Activated effector memory CD4-positive, alpha-beta T cell treated with Interleukin-2 at 50 U/mL for 16 hours (primary cell): ENCODE measurements around the gene DGAT2.

Source experiments
- DNase-seq: peaks from one replicate; pipeline ENCODE4 v3.0.0-alpha.2; 2020

DGAT2 gene

DNA sequence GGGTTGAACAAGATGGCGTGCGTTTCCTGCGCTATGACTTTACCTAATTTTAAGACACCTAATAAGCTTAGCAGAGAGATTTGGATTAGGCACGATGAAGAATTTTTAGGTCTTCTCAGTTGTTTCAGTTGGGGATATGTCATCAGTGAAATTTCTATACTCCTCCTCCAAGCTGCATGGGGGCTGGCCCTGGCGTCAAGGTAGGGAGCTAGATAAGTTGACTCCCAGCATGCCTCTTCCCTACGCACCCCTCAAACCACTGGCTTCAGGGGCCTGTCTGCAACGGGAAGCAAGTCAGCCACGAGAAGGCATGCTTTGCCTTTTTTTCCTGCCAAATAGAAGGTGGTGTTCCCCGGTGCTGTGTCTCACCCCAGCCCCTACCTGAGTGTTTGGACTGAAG, 13.3 kb downstream of the DGAT2 start:
- no peak for DNase-seq

DNA sequence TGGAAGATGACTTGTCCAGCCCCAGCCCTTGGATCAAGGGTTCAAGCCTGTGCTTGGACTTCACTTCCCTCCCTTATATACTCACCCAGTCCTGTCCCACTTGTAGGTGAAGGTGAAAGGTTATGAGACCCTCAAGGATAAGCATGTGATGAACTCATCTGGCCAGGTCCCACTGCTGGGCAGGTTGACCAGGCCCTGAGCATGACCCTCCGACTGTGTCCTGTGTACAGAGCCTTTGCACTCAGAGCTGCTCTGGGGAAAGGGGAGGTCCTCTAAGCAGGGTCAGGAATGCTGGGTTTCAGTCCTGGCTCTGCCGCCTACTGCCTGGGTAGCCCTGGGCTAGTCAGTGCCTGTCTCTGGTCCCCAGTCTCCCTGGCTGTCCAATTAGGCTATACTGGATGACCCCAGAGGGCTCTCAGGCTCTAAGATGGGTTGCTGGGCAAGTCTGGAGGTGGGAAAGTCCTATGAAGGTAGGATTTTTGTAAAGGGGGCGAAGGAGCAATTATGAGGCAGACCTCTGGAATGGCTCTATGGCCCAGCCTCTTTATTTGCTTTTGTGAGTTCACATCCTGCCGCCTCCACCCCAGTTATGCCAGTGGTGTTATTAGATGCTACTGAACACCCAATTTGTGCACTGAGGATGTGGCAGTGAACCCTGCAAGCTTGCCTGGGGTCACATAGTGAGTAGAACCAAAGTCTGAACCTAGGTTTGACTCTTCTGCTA, 14.1 kb downstream of the DGAT2 start:
- no peak for DNase-seq

DNA sequence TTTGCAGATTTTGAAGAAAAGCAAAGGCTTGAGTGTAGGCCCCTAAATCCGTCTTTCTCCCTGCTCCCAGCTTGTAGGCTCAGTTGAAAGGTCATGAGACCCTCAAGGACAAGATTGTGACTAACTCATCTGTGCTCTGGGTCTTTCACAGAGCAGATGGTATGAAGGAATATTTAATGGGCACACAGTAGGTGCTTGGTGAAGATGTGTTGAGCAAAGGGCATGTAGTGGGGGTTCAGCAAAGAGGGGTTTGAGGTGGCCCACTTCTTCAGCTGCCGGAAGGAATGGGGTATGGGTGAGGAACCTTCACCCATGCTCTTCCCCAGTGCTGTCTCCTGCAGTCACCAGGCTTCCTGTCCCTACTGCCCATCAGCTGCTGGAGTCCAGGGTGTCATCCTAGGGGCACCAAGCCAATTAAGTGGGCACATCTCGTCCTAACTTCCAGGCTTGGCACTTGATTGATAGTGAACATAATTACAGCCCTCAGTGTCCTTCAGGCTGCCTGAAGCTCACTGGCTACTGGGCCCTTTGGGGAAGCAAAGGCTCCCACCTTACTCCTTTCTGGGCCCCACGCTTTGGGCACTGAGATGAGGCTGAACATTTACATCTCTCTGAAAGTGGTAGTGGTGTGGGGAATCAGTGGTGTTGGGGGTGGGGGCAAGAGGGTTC, 15.0 kb downstream of the DGAT2 start:
- DNase-seq, result no peak

DNA sequence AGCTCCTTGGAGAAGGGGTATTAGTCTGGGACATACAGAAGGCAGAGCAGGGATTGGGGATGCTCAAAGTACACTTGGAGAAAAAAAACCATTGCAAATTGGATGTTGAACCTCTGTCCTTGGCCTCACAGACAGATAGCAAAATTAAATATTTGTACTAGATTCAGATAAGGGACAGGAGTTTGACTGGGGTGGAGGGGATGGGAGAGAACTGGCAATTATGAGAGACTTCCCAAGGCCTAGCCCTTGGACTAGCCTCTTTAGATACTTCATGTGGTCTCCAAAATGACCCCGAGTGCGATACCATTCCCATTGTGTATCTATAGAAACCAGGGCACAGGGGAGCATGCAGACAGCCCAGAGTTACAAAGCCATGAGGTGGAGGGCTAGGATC, 15.5 kb downstream of the DGAT2 start:
- DNase-seq, result no peak

DNA sequence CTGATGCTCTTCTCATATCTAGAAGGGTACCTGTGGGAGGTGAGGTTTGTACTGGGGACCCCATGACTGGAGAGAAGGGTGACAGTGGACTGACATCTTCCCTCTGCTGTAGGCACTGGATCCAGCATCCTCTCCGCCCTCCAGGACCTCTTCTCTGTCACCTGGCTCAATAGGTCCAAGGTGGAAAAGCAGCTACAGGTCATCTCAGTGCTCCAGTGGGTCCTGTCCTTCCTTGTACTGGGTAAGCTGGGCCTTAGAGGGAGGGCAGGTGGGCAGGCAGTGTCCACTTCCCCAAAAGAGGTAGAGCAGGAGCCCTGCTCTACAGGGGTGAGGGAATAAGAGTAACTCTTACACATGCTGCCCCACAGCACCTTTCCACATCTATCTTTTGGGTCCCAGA, 15.9 kb downstream of the DGAT2 start:
- DNase-seq, result no peak

DNA sequence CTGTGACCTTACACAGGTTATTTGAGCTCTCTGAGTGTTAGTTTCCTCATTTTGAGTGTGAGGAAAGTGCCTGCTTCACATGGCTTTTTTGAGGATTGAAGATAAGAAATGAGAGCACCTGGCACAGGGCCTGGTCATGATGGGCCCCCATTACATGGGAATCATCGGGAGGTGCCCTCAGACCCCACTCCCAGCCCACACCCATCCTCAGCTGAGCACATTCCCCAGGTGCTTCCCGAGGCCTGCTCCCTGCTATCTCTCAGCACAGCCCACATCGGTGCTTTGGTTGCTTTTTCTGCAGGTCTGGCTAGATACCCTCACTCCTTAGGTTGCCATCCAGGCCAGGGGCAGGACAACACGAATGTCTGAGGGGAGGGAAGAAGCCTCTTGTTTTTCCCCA, 16.6 kb downstream of the DGAT2 start:
- no peak for DNase-seq

DNA sequence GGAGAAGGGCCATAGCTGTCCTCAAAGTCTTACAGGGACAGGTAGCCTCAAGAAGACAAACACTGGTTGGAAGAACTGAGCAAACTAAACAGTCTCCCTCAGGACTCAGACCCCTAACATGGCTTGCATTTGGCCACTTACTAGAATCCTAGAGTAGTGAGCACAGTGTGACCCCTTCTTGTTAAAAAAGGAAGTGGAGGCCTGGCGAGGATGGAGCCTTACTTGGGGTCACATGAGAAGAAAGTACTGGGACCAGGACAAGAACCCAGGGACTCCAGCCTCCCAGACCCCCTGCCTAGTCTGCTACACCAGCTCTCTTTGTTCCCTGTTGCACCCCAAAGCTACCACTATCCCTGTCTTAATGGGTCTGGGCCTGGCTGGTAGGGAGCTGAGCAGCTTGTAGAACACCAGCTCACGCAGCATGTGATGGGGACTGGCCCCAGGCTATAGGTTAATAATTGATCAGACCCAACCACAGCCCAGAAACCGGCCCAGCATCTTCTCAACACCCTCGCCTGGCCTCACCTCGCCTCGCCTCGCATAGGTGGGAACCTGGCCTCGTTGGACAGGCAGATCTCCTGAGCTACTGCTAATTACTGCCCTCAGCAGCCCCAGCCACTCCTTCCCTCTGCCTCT, 17.6 kb downstream of the DGAT2 start:
- no peak for DNase-seq

DNA sequence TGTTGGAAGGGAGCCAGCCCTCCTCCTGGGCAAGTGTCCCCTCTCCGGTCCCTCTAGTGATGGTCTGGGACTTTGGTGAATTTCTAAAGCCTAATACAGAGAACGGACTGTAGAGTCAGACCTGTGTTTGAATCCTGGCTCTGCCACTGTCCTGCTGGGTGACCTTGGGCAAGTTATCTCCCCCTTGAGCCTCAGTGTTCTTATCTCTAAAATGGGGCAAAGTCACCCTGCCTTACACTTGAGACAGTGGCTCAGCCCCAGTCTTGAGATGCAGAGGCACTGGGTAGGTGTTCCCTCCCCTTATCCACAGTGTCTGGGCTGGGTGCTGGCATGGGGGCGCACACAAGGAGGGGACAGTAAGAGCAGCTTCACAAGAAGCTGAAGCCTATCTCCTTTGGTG, 20.9 kb downstream of the DGAT2 start:
- no peak for DNase-seq

DNA sequence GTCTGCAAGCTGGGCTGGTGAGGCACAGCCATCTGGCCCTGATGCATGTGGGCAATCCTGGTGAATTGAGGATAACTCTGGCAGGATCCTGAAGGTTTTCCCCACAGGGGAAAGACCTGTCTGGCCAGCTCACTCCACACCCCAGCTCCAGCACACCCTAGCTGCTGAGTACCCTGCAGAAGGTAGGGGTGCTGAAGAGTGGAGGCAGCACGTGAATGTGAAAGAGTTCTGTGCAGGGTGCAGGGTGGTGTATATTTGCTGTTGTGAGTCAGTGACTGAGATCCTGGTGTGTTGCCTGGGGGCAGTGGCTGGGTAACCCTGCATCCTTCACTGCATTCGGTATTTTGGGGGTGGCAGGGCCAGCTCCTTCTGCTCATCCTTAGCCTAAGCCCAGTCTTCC, 22.4 kb downstream of the DGAT2 start:
- no peak for DNase-seq

DNA sequence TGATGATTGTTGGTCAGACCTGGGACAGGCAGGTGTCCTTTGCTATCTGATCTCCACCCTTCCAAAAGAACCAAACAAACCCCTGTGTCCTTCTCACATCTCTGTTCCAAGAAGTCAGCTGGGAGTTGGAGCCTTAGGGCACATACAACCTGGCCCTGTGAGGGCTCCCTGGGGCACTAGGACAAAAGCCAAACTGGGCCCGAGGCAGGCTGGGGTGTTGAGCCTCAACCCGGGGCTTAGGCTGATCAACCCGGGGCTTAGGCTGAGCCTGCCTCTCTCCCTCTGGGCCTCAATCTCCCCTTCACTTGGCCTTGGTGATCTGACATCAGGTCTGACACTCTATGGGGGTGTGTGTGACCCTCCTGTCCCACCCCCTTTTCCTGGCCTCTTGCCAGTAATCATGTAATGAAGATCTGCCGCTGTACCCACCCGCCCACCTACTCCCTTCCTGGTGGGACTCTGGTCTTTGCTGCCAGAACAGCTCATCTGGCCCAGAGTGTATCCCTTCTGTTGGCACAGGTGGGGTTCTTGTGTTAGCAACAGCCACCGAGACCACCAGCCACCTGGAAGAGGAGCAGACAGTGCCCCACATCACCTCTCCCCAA, 23.7 kb downstream of the DGAT2 start:
- no peak for DNase-seq

DNA sequence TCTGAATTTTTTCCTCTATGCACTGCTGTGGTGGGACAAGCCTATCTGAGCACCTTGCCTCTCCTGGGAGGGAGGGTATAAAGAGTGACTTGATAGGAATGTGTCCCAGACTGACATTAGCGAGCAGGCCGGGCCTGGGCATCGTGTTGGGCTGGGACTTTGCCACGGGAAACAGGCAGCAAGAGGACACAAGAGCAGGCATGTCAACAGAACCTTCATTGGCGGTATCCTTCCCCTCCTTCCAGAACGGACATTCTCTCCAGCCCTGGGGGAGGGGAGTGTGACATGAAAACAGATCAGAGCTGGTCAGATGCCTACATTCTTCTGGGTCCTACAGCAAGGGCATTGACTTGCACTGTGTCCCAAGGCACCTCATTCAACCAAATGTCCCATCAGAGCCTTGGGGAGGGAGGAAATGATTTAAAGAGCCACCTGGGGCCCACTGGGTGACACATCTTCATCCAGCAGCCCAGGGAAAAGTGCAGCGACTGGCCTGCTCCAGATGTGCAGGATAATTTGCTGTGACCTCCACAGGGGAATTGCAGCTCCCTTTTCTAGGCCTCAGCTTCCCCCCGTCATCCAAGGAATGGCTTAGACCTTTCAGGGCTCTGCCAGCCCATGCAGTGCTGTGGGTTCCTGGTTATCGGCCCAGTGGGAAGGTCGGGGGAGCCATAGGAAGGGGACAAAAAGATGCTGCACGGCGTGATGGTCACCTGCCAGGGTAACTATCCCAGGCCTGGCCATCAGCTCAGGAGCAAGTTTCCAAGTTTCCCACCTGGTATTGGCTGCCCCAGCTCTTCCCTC, 24.6 kb downstream of the DGAT2 start:
- no peak for DNase-seq

DNA sequence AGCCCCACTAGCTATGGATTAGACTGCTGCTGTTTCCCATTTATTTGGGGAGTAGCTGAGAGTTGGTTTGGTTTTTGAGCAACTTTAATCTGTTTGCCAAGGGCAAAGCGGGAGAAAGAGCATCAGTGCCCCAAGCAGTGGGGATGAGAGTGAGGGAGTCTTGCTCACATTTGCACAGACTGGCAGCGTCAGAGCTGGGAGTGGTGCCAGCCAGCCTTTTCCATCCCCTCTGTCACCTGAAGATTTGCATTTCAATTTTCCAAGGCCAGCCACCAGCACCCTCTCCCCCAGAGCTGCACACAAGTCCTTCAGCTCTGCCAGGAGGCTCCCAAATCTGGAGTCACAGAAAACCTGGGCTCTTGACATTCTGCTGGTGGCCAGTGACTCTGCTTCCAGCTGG, 25.4 kb downstream of the DGAT2 start:
- DNase-seq, result no peak

DNA sequence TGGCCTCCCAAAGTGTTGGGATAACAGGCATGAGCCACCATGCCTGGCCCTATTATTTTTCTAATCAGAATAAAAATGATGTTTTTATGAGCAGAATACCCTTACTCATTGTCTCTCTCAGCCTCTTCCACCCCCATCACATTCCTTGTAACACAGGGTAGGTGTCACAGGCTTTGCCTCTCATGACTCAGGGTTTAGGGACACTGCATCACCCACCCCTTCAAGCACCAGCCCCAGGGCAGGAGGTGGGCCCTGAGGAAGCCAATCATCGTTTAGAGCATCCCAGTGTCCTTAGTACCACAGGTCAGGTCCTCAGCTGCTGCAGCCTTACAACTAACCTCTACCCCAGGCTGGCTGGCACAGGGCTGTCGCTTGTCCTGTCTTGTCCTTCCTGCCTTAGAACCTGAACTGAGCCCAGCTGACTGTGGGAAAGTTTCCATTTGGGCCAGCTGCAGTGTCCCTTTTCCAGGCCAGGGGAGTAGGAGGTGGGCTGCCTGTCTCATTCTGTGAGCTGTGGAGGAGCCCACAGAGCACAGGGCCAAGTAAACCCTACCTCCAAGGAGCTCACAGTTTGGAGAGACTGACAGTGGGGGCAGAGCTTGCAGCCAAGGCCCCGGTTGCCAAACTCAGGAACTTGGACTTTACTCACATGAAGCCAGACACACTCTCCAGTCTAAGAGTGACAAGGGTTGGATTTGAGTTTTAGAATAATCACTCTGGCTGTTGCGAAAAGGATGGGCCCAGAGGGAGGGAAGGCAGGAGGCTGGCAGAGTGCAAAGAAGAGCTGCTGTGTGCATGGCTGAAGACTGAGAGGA, 26.9 kb downstream of the DGAT2 start:
- DNase-seq, result no peak

DNA sequence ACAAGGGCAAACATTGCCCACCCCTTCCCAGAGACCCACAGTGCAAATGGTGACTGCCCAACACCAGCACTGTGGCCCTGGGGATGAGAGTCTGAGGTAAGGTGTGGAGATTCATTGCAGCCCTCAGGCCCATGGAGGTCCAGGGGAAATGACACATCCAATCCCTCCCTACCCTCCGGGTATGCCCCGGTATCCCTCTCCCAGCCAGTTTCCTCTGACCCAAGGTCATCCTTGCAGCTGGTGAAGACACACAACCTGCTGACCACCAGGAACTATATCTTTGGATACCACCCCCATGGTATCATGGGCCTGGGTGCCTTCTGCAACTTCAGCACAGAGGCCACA, 27.5 kb downstream of the DGAT2 start:
- no peak for DNase-seq

DNA sequence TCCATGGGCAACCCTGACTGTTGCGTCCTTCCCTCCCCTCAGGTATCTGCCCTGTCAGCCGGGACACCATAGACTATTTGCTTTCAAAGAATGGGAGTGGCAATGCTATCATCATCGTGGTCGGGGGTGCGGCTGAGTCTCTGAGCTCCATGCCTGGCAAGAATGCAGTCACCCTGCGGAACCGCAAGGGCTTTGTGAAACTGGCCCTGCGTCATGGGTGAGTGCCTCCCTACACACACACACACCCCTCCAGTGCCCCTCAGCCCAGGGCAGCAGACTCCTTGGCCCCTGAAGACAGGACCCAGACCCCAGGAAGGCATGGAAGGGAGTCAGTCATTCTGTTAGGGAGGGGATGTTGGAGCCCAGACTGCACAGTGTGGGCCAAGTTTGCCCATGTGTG, 28.5 kb downstream of the DGAT2 start:
- no peak for DNase-seq

DNA sequence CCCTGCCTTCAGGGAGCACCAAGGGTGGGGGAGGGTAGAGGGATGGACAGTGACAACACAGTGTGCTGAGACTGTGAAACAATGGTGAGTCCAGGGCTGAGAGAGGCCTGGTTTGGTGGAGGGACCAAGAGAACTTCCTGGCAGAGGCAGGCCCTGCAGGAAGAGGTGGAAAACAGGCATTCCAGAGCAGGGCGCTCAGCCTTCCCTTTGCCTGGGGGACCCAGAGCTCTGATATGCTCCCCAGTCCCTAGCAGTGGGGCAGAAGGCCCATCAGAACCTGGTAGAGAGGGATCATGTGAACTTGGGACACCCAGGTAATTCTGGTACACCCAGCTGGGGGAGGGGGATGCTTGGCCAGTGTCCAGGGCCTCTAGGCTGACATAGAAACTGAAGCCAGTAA, 29.2 kb downstream of the DGAT2 start:
- no peak for DNase-seq

DNA sequence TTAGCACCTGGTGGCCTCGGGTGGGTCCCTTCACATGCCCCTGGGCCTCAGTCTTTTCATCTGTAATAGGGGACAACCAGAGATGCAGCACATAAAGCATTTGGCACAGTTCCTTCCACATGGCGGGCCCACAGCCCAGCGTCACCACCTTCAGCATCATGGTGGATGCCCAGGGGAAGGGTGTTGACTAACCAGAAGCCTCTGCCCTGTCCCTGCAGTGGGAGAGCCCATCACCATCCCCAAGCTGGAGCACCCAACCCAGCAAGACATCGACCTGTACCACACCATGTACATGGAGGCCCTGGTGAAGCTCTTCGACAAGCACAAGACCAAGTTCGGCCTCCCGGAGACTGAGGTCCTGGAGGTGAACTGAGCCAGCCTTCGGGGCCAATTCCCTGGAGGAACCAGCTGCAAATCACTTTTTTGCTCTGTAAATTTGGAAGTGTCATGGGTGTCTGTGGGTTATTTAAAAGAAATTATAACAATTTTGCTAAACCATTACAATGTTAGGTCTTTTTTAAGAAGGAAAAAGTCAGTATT, 31.6 kb downstream of the DGAT2 start:
- no peak for DNase-seq

DNA sequence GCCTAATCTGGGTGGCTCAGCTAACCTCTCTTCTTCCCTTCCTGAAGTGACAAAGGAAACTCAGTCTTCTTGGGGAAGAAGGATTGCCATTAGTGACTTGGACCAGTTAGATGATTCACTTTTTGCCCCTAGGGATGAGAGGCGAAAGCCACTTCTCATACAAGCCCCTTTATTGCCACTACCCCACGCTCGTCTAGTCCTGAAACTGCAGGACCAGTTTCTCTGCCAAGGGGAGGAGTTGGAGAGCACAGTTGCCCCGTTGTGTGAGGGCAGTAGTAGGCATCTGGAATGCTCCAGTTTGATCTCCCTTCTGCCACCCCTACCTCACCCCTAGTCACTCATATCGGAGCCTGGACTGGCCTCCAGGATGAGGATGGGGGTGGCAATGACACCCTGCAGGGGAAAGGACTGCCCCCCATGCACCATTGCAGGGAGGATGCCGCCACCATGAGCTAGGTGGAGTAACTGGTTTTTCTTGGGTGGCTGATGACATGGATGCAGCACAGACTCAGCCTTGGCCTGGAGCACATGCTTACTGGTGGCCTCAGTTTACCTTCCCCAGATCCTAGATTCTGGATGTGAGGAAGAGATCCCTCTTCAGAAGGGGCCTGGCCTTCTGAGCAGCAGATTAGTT, 32.3 kb downstream of the DGAT2 start:
- no peak for DNase-seq

DNA sequence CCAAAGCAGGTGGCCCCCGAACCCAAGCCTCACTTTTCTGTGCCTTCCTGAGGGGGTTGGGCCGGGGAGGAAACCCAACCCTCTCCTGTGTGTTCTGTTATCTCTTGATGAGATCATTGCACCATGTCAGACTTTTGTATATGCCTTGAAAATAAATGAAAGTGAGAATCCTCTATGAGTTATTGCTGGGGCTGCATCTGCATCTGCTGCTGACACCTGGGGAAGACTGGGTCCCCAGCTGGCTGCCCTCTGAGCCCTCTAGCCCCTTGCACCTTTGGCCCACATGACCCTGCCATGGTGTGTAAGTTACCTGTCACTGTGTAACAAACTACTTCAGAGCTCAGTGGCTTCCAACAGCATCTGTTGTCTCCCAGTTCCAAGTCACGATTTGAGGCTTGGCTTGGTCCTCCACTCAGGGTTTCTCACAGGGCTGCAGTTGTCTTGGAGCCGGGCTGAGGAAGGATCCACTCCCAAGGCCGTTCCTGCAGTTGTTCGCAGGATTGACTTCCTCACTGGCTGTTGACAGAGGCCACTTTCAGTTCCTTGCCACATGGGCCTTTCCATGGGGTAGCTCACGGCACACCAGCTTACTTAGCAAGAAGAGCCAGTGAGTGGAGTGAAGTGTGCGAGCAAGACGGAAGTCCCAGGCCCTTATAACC, 32.9 kb downstream of the DGAT2 start:
- DNase-seq, result no peak

DNA sequence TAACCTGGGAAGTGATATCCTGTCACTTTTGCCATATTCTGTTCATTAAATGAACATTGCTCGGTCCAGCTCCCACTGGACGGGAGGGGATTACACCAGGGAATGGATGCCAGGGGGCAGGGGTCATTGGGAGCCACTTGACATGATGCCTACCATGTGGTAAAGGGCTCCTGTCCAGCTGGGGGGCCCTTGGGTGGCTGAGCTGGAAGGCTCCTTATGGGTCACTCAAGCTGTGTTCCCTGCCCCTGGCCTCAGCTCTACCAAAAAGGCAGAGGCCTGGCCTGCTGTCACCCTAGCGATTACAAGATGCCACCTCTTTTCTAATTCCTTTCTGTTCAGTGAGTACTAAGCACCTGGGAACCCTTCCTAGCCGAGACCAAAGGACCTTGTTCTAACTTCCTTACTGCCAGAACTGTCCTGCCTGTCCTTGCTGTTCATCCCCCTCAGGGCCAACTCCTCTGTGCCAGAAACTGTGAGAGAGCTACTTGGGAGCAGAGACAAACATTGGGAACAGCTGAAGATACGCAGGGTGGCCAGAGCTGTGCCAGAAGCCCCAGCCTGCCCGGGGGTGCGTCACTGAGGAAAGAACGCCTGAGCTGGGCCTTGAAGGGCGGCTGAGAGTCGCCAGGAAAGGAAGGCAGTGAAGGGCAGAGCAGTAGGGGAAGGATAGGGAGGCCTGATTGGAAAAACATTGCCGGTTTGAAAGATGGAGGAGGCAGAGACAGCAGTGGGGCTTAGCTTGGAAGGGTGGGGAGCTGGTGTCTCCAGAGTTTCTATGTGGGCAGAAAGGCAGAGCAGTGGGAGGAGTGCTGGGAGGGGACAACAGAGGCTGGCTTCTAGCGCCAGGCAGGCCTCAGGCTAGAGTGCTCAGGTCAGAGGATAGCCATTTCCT, 33.7 kb downstream of the DGAT2 start:
- DNase-seq, result no peak
